C4-2B (cell line): ENCODE measurements around the gene PARP16.
"Not testable (repeated sequence)": the region's sequence is repeated elsewhere in the genome, so short reads cannot be mapped to it uniquely, and the experiment has no call there.

Experiments used
- ZFX ChIP-seq: fragments of 450-650 bp; IDR thresholded peaks from 2 replicates; pipeline ENCODE4 v1.6.1; 2017
- TF ChIP-seq, protein P1 (sequence below): fragments of 450-650 bp; conservative IDR thresholded peaks from 2 replicates; pipeline ENCODE4 v1.5.1; 2017; ENCODE audit warnings: mild to moderate bottlenecking

DNA sequence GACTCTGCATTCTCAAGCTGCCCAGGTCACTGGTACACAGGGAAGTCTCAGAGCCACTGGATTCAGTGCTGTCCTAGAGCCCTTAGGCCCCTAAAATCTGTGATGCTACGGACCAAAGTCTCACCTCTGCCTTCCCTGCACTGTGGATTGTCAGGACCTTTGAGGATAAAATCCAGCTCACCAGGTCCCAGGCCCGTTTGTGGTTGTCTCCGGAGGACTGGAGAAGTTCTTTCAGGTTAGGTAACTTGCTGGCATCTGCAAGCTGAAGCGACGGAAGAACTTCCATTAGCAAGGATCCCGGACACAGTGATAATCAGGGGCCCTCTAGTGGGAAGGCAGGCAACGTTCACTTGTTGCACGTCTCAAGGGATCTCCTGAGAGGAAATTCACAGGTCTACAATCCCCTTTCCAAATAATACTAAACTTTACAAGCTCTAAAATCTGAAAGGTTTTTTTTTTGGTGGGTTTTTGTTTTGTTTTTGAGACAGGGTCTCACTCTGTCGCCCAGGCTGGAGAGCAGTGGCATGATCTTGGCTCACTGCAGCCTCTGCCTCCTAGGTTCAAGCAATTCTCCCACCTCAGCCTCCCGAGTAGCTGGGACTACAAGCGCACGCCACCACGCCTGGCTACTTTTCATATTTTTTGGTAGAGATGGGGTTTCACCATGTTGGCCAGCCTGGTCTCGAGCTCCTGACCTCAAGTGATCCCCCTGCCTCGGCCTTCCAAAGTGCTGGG is 15.7 kb downstream of the PARP16 start:
- TF ChIP-seq, protein P1, sequence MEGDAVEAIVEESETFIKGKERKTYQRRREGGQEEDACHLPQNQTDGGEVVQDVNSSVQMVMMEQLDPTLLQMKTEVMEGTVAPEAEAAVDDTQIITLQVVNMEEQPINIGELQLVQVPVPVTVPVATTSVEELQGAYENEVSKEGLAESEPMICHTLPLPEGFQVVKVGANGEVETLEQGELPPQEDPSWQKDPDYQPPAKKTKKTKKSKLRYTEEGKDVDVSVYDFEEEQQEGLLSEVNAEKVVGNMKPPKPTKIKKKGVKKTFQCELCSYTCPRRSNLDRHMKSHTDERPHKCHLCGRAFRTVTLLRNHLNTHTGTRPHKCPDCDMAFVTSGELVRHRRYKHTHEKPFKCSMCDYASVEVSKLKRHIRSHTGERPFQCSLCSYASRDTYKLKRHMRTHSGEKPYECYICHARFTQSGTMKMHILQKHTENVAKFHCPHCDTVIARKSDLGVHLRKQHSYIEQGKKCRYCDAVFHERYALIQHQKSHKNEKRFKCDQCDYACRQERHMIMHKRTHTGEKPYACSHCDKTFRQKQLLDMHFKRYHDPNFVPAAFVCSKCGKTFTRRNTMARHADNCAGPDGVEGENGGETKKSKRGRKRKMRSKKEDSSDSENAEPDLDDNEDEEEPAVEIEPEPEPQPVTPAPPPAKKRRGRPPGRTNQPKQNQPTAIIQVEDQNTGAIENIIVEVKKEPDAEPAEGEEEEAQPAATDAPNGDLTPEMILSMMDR, result peak; percentile 86
- not testable (repeated sequence) for TF ChIP-seq ZFX
